ENCODE measurements around the gene STAG3. TPM values are rescaled to one million over a fixed set of nuclear protein-coding genes. Genes with fewer than 3 reads are reported as not detected.
"Not testable (repeated sequence)": the region's sequence is repeated elsewhere in the genome, so short reads cannot be mapped to it uniquely, and the experiment has no call there.

The STAG3 gene
- total and polyA plus RNA-seq, 2 donors (not counting 3 experiments of a cell fraction or from before 2014, with no cell fraction given), result 0.29 to 1.4 TPM

DNA sequence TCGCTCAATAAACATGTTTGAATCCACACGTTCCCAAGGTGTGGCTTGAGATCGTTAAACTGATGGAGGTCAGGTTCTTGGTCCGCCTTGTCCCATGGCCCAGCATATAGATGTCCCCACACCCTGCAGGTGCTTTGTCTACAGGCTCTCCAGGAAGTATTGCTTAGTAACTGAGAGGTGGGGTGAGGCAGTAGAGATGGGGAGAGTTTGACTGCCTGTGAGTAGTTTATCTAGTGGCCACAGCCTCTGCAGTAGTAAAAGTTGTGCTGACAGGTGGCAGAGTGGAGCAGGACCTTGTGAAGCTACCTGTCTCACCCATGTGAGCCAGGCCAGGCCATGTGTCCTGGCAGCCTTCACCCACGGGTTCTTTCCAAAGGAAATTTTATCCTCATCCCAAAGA lies 36.6 kb downstream of the STAG3 start:
- FAIRE-seq; BruUV-seq (replicated peaks); H3K27ac ChIP-seq (ENCODE audit: insufficient read depth, low read depth, low read length); H3K4me2 ChIP-seq (ENCODE audit: insufficient read depth, low read length); H3K9me3 ChIP-seq (replicated peaks; ENCODE audit: control insufficient read depth, insufficient read depth, low read length); H2AFZ ChIP-seq (ENCODE audit: low read depth, low read length); H3K9me1 ChIP-seq (replicated peaks; ENCODE audit: control insufficient read depth, extremely low read depth, insufficient read depth, low read length); DNase-seq (ENCODE audit: low read depth, low spot score); H3K79me2 ChIP-seq (ENCODE audit: control insufficient read depth, insufficient read depth, low read length); H3K4me1 ChIP-seq (ENCODE audit: control insufficient read depth, extremely low read depth, insufficient read depth, low read length); H4K20me1 ChIP-seq (replicated peaks; ENCODE audit: control insufficient read depth, extremely low read depth, insufficient read depth, low read length); H3K9ac ChIP-seq (replicated peaks; ENCODE audit: extremely low read depth, insufficient read depth, low read length); intact Hi-C loops (cut with micrococcal nuclease); CTCF ChIA-PET; H3K4me3 ChIP-seq (replicated peaks in 1 of 3; ENCODE audit: insufficient read depth in 1 of 3, low read depth in 1 of 3, low read length in 3 of 3); H3K36me3 ChIP-seq (ENCODE audit: control insufficient read depth in 2 of 2, extremely low read depth in 1 of 2, insufficient read depth in 2 of 2, low read length in 2 of 2); dilution Hi-C loops (cut with MboI; ENCODE audit: extremely low pct_ligation_motif_present, low sequenced_read_pairs); POLR2A ChIA-PET: not testable (repeated sequence)
- H3K27me3 ChIP-seq (ENCODE audit: control insufficient read depth in 2 of 2, insufficient read depth in 2 of 2, low read length in 2 of 2), result peaks cover 10% of the 10 kb centered on the region in 2 experiments

DNA sequence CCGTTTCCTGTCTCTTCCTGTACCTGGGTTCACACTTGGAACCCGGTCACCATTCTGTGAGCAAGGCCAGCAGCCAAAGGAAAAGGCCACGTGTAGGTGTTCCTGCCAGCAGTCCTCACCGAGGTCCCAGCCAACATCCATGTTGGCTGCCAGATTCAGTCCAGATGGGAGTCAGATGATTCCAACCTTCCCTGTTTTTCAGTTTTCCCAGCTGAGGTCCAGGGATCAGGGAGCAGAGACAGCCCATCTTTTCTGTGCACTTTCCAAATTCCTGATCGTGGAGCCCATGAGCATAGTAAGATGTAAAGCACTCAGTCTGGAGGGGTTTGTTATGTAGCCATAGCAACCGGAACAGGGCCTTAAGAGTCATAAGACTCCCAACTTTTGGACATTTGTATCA lies 38.2 kb downstream of the STAG3 start:
- DNase-seq (ENCODE audit: low read depth, low spot score) (no peak), FAIRE-seq (no peak)
- dilution Hi-C loops (cut with MboI; ENCODE audit: extremely low pct_ligation_motif_present, low sequenced_read_pairs), result no loop called here
- Histone ChIP-seq H3K27me3 (ENCODE audit: control insufficient read depth in 2 of 2, insufficient read depth in 2 of 2, low read length in 2 of 2) (peaks cover 2 to 5% of the 10 kb centered on the region in 2 experiments), H3K4me2 (ENCODE audit: insufficient read depth, low read length) (no peak overlapping the region), H3K79me2 (ENCODE audit: control insufficient read depth, insufficient read depth, low read length) (no peaks in the 10 kb centered on the region), H3K4me1 (ENCODE audit: control insufficient read depth, extremely low read depth, insufficient read depth, low read length) (no peaks in the 10 kb centered on the region), H3K9ac (replicated peaks; ENCODE audit: extremely low read depth, insufficient read depth, low read length) (no peak overlapping the region), H3K9me1 (replicated peaks; ENCODE audit: control insufficient read depth, extremely low read depth, insufficient read depth, low read length) (no peaks in the 10 kb centered on the region), H3K36me3 (ENCODE audit: control insufficient read depth in 2 of 2, extremely low read depth in 1 of 2, insufficient read depth in 2 of 2, low read length in 2 of 2) (no peaks in the 10 kb centered on the region), H3K27ac (ENCODE audit: insufficient read depth, low read depth, low read length) (no peak overlapping the region), H3K4me3 (replicated peaks in 1 of 3; ENCODE audit: insufficient read depth in 1 of 3, low read depth in 1 of 3, low read length in 3 of 3) (no peak overlapping the region), H2AFZ (ENCODE audit: low read depth, low read length) (no peak overlapping the region), H4K20me1 (replicated peaks; ENCODE audit: control insufficient read depth, extremely low read depth, insufficient read depth, low read length) (no peaks in the 10 kb centered on the region), H3K9me3 (replicated peaks; ENCODE audit: control insufficient read depth, insufficient read depth, low read length) (no peaks in the 10 kb centered on the region)
- CTCF ChIA-PET, result interaction anchor here (1.7 to 3.7 kb wide), 2 partner anchors 67 to 82 kb away, joined by 5 to 79 read pairs; partner anchors contain the start of gene LAMTOR4
- POLR2A ChIA-PET, result no interaction called here
- TF ChIP-seq MYC (IDR thresholded peaks at IDR 0.05; ENCODE audit: low read depth, low read length), result no peak
- no peak for TF ChIP-seq POLR2A (IDR thresholded peaks at IDR 0.05; ENCODE audit: low read depth, low read length)
- no peak for TF ChIP-seq JUN (IDR thresholded peaks at IDR 0.05; ENCODE audit: borderline replicate concordance, insufficient read depth, insufficient read length, low read depth)
- TF ChIP-seq POLR2AphosphoS5 (IDR thresholded peaks at IDR 0.05; ENCODE audit: insufficient read depth, low read depth, low read length), result no peak
- TF ChIP-seq, protein P1, sequence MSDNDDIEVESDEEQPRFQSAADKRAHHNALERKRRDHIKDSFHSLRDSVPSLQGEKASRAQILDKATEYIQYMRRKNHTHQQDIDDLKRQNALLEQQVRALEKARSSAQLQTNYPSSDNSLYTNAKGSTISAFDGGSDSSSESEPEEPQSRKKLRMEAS (IDR thresholded peaks at IDR 0.05; ENCODE audit: insufficient read depth, insufficient read length), result no peak
- TF ChIP-seq FOS (IDR thresholded peaks at IDR 0.05; ENCODE audit: borderline replicate concordance, insufficient read depth, low read length), result no peak
- TF ChIP-seq GATA2 (IDR thresholded peaks at IDR 0.05; ENCODE audit: insufficient read depth, insufficient read length, low read depth, low read length), result no peak
- TF ChIP-seq, protein P2, sequence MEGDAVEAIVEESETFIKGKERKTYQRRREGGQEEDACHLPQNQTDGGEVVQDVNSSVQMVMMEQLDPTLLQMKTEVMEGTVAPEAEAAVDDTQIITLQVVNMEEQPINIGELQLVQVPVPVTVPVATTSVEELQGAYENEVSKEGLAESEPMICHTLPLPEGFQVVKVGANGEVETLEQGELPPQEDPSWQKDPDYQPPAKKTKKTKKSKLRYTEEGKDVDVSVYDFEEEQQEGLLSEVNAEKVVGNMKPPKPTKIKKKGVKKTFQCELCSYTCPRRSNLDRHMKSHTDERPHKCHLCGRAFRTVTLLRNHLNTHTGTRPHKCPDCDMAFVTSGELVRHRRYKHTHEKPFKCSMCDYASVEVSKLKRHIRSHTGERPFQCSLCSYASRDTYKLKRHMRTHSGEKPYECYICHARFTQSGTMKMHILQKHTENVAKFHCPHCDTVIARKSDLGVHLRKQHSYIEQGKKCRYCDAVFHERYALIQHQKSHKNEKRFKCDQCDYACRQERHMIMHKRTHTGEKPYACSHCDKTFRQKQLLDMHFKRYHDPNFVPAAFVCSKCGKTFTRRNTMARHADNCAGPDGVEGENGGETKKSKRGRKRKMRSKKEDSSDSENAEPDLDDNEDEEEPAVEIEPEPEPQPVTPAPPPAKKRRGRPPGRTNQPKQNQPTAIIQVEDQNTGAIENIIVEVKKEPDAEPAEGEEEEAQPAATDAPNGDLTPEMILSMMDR (IDR thresholded peaks at IDR 0.05; ENCODE audit: extremely low read depth in 1 of 2, insufficient read depth in 1 of 2, low read depth in 1 of 2, low read length in 2 of 2), result no peak
- TF ChIP-seq EZH2 (IDR thresholded peaks at IDR 0.05; ENCODE audit: borderline replicate concordance, low read depth, low read length, severe bottlenecking), result no peak
- intact Hi-C loops (cut with micrococcal nuclease), result no loop called here
- no TSS peak for BruUV-seq (replicated peaks)

All from endothelial cell of umbilical vein (primary cell).